GM18499 (cell line): ENCODE results near the gene NAPB.

Experiments
- ATAC-seq: cut with Tn5 transposase; IDR thresholded peaks from one replicate; pipeline ENCODE4 v1.9.1; 2021; ENCODE audit warnings: moderate number of reproducible peaks; ENCODE audit not compliant: insufficient read depth, unreplicated experiment

Gene NAPB

DNA sequence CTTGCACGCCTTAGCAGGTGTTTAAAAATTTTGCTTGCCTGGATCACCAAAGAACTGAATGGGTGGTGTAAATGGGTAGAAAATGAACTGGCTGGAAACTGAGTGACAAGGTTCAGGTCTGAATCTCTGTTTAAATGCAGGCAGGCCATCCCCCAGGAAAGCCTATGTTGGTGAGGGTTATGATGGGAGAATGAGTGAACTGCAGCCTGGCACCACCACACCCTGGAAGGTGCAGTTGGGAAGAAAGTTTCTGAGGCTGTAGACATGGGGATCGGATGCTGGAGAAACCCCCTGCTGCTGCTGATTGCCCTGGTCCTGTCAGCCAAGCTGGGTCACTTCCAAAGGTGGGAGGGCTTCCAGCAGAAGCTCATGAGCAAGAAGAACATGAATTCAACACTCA lies 18.7 kb upstream of the NAPB start:
- no peak for ATAC-seq

GRCh38 chr20:23438661-23439060 lies 17.4 kb upstream of the NAPB start:
- ATAC-seq = no peak

GRCh38 chr20:23437126-23437899 lies 16.0 kb upstream of the NAPB start:
- ATAC-seq = no peak

DNA sequence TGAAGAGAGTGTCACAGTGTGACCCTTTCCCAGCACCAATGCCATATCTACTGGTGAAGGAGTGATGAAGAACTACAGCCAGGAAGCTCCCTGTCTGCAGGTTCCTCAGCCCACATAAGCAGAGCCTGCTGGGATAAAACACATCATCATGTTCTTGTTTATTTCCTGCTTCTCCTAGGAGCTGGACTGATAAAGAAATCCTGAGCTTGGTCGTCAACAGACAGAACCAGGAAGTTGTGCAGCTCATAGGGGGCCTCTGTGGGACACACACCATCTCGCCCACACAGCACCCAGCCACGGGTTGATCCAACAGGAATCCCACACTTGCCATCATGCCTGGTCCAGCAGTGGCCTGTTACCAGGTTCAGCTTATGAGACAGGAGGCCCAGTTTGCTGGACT lies 15.4 kb upstream of the NAPB start:
- no peak for ATAC-seq

DNA sequence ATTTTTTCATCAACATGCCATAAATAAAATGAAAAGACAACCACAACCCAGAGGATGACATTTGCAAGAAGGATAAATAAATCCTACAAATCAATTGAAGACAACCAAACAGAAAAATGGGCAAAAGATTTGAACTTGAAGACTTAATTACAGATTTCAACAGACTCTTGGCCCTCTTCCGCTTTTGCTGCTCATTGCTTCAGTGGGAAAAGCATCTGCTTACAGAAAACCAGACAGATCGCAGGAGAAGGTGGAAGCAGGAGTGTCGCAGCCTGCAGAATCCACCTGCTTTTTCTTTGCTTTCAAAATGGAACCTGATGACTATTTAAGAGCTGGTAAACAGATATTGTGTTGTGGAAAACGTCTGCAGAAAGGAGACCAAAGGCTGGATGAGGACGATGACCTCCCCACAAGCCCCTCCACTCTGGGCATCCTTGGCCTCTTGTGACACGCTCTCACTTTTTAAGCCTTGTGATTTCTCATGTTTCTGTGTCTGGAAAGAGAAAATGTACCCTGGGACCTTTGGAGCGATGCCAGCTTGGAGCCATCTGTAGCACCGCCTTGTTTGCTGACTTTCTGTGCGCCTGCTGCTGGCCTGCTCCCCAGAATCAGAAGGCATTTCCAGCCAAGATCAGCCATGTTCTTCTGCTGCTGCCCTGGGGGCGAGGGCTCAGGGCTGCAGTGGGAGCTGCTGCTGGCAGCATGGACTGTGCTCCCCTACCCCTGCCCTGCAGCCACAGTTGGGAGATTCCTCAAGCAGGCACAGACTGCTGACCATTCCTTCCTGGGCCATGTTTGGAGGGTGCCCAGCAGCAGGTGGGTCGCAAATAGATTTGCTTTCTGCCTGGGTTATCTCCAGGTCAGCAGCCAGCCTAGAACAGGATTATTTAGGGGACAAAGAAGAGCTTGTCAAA lies 14.6 kb upstream of the NAPB start:
- ATAC-seq = no peak

DNA sequence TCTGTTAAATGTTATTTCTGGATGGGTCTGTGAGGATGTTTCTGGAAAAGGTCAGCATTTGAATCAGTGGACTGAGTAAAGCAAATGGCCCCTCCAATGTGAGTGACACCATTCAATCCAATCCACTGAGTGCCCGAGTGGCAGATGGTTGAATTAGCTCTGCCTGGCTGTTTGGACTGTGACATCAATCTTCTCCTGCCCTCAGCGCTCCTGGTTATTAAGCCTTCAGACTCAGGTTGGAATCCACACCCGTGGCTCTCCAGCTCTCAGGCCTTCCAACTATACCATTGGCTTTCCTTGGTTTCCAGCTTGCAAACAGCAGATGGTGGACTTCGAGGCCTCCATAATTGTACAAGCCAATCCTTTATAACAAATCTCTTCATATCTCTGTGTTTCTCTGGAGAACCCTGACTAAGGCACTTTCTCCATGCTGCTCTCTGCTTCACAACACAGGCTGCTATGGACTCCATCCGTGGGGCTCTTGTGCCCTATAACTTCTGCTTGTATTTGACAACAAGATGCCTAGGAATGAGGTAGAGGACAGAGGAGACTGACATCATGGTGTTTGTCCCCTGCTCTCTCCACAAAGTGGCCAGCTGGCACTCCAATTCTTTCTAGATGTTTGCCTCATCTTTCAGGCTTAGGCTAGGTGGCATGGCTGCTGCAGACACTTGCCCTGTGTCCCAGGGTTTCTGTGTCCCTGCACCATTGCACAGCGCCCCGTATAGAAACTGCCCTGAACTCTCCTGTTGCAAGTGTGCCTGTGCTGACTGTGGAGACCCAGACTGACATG lies 13.4 kb upstream of the NAPB start:
- ATAC-seq = no peak

DNA sequence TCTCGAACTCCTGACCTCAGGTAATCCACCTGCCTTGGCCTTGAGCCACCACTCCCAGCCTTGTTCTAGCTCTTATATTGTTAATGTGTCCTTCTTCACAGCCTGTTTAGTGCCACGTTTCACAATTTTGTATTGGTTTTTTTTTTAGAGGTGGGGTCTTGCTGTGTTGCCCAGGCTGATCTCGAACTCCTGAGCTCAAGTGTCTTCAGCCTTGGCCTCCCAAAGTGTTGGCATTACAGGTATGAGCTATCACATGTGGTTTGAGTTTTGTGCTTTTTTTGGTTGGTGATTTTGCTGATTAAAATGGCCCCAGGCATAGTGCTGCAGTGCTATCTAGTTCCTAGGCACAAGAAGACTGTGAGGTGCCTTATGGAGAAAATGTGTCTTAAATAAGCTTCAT lies 12.3 kb upstream of the NAPB start:
- ATAC-seq = no peak

GRCh38 chr20:23425129-23425528 lies 3.8 kb upstream of the NAPB start:
- ATAC-seq = no peak

DNA sequence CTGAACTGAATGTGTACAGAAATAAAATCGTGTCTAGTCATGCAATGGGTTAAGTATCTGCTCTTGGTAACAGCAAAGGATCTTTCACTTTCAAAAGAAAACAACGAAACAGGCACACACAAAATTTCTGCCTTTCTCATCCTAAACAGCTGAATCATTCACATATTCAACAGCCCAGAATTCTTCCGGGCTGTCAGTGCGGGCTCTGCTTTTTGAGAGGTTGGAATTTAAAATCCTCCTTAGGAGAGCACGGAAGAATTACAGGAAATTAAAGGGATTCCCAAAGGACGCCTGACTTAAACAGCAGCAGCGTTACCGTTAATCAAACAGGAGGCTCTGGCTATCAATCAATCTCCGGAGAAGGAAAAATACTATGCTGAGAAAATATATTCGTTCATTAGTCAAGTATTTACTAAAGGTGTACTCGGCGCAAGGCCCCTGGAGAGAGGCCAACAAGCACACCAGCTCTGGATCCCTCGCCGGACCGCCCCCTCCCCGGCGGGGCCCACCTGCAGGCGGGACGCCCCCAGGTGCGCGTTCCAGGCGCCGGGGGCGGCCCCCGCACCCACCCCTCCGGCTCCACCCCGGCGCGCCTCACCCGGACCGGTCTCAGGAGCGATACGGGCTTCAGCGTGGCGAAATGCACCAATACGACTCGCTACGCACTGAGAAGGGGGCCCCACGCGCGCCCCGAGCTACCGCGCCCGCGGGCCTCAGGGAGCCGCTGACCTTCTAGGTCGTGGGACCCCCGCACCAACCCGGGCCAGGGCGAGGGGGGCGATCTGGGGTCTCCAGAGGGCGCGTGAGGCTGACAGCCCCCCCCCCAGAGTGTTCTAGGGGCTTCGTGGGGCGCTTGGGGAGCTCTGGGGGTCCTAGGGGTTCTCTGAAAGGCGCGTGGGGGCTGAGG lies 1.0 kb downstream of the NAPB start:
- no peak for ATAC-seq

DNA sequence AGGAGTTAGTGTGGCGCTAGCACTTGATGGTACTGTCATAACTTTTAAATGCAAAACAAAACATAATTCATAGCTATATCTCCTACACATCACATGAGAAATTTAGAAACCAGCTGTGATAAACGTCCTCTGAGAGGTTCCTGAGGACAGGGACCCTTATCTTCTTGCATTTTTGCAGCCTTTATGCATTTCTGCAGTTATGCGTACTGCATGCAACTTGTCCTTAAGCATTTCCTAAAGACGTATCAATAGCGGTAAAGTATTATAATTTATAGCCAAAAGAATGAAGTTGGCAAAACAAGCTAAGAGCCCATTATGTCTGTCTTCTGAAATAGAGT lies 1.7 kb downstream of the NAPB start:
- no peak for ATAC-seq

DNA sequence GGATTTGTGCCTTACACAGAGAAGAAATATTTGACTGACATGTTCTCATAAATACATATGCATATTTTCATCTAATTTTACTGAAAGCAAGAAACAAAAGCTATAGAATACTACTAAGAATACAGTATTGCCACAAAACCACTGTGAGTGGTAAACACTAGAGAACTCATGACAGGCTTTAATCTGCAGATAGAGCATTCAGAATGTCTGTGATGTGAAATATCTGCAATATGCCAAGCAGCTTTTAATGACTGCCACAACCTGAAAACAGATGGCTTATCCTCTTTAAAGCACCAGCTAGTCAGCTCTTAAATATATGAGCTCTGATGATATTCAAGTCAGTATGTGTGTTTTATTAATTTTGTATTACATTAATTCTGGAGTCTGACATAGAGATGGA lies 3.4 kb downstream of the NAPB start:
- ATAC-seq = no peak

DNA sequence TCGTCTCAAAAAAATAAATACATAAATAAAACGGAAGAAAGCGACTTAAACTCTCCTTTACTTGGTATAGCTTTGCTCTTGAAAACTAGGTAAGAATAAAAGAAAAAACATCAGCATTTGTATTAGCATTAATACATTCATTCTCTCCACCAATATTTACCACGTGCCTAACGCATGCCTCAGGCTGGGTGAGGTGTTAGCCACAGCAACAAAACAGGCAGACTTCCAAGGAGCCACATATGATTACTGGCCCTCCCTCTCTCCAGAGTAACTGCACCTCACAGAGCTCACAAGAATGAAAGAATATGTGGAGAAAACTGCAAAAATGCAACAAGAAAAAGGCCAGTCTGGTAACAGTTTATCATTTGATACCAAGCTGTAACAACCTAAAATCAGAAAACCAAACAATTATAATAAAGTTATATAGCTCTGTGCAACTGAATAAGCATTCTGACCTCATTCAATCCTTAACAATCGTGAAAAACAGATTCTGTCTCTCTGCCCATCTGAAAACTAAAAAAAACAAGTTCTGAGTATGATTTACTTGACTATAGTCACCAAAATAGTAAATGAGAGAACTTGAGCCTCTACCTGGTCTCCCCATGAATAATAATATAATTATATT lies 5.2 kb downstream of the NAPB start:
- no peak for ATAC-seq

- no peak for ATAC-seq
These were observed 5.7 kb downstream of the NAPB start for GRCh38 chr20:23415555-23415954.

DNA sequence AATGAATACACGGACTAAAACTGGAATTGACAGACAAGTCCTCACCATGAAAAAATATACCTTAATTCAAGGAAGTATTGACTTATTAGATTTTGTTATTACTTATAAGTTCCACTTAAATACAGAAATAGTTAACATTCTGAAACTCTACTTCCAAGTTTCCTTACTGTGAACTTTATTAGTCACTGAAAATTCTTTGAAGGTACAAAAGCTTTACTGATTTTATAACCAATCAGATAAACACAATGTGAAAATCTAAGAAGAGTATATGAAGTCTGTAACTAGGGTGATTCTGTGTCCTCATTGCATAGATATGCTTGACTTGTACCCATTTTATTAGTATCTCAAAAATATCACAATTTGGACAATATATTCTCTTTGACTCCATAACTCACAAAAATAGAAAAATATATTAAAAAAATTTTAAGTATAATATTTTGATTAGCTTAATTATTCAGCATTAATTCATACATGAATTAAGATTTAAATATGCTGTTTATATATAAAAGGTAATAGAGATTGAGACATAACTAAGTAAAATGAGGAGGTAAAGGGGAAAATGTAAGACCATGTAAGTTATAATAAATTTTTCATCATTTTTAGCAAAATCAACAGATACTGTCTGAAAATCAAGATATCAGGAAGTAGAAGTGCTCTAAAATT lies 6.6 kb downstream of the NAPB start:
- ATAC-seq = no peak

DNA sequence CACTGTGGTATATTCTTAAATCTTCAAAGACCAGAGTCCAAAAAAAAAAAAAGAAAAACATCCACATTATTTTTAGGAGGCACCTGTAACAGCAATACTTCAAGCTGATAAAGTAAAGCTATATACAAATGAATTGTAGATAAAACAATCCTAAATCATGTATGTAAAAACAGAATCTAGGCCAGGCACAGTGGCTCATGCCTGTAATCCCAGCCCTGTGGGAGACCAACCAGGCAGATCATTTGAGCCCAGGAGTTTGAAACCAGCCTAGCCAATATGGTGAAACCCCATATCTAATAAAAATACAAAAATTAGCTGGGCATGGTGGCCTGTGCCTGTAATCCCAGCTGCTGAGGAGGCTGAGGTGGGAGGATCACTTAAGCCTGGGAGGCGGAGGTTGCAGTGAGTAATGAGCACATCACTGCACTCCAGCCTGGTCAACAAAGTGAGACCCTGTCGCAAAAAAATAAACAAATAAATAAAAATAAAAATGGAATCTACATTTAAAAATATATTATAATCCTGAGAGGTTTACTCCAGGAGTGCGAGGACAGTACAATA lies 7.3 kb downstream of the NAPB start:
- no peak for ATAC-seq

DNA sequence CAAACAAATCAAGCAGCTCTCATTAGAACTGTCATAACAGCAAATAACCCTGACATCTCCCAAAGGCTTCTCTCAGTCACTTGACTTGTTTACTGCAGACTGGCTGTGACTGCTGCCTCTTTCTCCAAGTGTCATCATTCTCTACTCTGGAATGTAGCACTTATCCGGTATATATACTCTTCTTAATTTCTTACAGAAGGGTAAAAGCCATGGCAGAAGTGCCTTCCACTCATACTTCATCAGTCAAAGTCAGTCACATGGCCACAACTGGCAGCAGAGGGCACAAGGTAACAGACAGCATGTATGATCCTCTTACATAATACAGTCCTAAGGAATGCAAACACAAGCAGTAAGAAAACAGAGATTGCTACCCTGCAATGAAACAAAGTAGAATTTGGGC lies 9.3 kb downstream of the NAPB start:
- no peak for ATAC-seq

DNA sequence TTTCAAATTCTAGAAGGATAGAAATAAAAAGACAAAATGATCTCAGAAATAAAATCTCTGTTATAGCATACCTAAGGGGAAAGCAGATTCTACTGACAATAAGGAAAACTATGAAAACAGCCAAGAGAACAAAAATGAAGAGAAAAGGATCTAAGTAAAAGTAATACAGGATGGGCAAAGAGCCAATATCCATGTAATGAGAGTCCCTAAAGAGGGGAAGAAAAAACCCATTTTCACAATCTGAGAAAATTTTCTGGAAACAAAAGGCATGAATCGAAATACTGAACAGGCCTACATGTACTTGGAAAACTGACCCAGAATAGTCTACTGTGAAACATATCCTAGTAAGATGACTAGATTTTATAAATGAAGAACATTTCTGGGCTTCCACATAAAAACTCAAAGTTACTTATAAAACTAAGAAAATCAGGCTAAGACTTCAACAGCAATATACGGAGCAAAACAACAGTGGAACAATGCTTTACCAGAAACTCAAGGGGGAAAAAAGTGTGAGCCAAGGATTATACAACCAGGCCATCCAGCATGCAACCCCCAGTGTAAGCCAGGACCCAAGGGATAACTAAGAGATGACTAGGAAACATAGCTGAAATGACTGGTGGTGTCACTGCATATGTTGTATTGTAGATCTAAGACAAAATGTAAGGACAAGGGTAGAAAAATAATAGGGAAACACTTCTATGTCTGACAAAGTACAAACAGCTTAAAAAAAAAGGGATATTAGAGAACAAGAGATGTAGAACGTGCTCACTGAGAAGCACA lies 10.2 kb downstream of the NAPB start:
- no peak for ATAC-seq

GRCh38 chr20:23409800-23410199 lies 11.5 kb downstream of the NAPB start:
- ATAC-seq = no peak
